Thoracic aorta endothelial cell (primary cell): ENCODE data around the gene CYB561. TPM values are rescaled to one million over a fixed set of nuclear protein-coding genes. Genes with fewer than 3 reads are reported as not detected.

Experiments used
- small RNA-seq: library from RNA; depleted of rRNA; stranded (forward); fragments of <200 nt; gene quantifications from one replicate; pipeline ENCODE3, GENCODE V24; 2012
- total RNA-seq: library from RNA; depleted of rRNA; stranded (reverse); fragments of >200 nt; gene quantifications from 2 replicates; pipeline ENCODE4 v1.2.3, GENCODE V29; 2012

The CYB561 gene
- 22.1 and 24.5 TPM in 2 replicates for total RNA-seq

GRCh38 chr17:63445954-63446752 lies at the start of gene CYB561:
Gene CYB561, minus strand, starts transcription at chr17:63446306. Its CDS starts 8,759 bp downstream, at chr17:63437547.

GRCh38 chr17:63476854-63477479 lies 30.9 kb upstream of the CYB561 start, which contains the start of gene ACE:
Gene ACE, plus strand, starts transcription at chr17:63477061. Its CDS starts 34 bp downstream, at chr17:63477095.

Small RNAs within 50 kb of the gene (small RNA-seq; reads per million reads assigned to genes)
- not detected for gene AC005828.6

Other genes with a start within 250 kb of the CYB561 start
- 29.1 and 41.6 TPM in 2 replicates for gene ACE, start 30.8 kb upstream of the CYB561 start, total RNA-seq
- not detected in 2 replicates for gene KCNH6, start 77.1 kb upstream of the CYB561 start, total RNA-seq
- gene DCAF7, start 104.2 kb upstream of the CYB561 start, total RNA-seq: 49.9 and 58.2 TPM in 2 replicates
- gene TACO1, start 154.6 kb upstream of the CYB561 start, total RNA-seq: 25.8 and 29.8 TPM in 2 replicates
- gene MAP3K3, start 176.1 kb upstream of the CYB561 start, total RNA-seq: 82.7 and 108 TPM in 2 replicates